GM19043 (cell line): ENCODE data around the gene KDM2B.
"Not testable (repeated sequence)": the region's sequence is repeated elsewhere in the genome, so short reads cannot be mapped to it uniquely, and the experiment has no call there.

Experiments
- ATAC-seq: cut with Tn5 transposase; IDR thresholded peaks from one replicate; pipeline ENCODE4 v1.9.1; 2021; ENCODE audit warnings: low read depth; ENCODE audit not compliant: unreplicated experiment

KDM2B gene

GRCh38 chr12:121507984-121508383, 72.8 kb downstream of the KDM2B start:
- ATAC-seq: no peak

- no peak for ATAC-seq
Measured at GRCh38 chr12:121507245-121507644, 73.6 kb downstream of the KDM2B start.

GRCh38 chr12:121505513-121505912, 75.3 kb downstream of the KDM2B start:
- ATAC-seq: no peak

- ATAC-seq: no peak
Measured at GRCh38 chr12:121504505-121504904, 76.3 kb downstream of the KDM2B start.

GRCh38 chr12:121503395-121503794, 77.4 kb downstream of the KDM2B start:
- no peak for ATAC-seq

GRCh38 chr12:121501946-121502345, 78.9 kb downstream of the KDM2B start:
- ATAC-seq: no peak

- ATAC-seq: no peak
Measured at GRCh38 chr12:121499929-121500793, 80.7 kb downstream of the KDM2B start.

DNA sequence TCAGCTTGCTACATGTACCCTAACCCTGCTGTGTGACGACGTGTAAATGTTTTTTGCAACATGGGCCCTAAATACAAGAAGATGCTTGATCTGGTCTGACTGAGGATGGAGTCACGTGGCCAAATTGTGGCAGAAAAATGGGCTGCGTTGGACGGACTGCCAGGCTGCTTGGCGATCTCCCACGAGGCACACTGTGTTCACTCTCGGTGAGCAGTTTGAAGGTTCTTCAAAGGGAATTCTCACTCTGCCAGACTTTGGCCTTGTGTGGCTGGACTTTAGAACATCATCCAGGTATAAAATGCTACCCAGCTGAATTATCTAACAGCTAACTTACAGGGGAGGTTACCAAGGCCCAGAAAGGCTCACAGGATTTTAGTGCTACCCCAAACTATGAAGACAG, 85.1 kb downstream of the KDM2B start:
- ATAC-seq: no peak

GRCh38 chr12:121494093-121494787, 86.6 kb downstream of the KDM2B start:
- ATAC-seq: no peak

DNA sequence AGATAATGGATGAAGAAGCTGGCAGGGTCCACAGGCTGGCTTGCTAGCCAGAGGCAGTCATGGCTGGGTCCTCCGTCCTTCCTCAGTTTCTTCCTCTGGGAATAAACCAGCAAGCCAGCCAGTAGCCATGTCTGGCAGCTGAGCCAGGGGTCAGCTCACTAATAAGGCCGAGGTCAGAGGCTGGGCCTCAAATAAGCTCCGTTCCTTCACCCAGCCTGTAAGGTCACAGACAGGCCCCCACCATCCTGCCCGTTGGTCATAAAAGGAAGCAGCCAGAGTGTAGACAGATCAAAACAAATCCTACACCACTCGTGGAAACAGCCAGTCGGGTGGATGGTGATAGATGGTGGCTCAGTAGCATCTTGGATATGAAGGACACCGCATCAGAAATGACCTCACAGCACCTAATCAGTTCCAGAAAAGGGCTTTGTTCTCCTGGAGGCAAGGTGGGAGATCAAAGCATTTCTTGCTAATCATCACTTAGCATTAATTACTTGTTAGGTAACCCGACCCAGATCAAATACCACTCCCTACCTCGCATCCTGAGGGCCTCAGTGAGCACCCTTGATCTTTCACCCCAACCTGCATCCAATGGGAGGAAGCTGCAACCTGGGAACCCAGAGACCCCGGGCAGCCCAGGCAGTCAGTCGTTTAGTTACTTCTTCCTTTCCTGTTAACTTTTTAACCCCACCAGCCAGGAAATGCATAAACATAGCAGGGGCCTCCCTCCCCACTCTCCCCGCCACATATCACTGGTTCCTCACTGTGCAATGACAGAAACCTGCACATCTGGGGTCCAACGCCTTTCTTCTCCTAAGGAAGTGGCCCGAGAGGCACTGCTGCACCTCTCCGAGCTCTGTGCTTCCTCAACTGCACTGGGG, 90.2 kb downstream of the KDM2B start:
- no peak for ATAC-seq

GRCh38 chr12:121489874-121490273, 90.9 kb downstream of the KDM2B start:
- ATAC-seq: no peak

- no peak for ATAC-seq
Measured at GRCh38 chr12:121484967-121485366, 95.9 kb downstream of the KDM2B start.

- ATAC-seq: not testable (repeated sequence)
Measured at GRCh38 chr12:121484564-121484963, 96.3 kb downstream of the KDM2B start.

GRCh38 chr12:121483949-121484348, 96.9 kb downstream of the KDM2B start:
- ATAC-seq: no peak

- ATAC-seq: no peak
Measured at GRCh38 chr12:121476477-121476876, 104.3 kb downstream of the KDM2B start.

DNA sequence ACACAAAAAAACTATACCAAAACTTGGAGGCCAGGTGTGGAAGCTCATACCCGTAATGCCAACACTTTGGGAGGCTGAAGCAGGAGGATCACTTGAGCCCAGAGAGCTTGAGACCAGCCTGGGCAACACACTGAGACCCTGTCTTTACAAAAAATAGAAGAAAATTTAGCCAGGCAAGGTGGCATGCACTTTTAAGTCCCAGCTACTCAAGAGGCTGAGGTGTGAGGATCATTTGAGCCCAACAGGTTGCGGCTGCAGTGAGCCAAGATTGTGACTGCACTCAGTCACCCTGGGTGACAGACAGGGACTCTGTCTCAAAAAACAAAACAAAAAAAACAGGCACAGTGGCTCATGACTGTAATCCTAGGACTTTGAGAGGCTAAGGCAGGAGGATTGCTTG, 105.5 kb downstream of the KDM2B start:
- no peak for ATAC-seq

DNA sequence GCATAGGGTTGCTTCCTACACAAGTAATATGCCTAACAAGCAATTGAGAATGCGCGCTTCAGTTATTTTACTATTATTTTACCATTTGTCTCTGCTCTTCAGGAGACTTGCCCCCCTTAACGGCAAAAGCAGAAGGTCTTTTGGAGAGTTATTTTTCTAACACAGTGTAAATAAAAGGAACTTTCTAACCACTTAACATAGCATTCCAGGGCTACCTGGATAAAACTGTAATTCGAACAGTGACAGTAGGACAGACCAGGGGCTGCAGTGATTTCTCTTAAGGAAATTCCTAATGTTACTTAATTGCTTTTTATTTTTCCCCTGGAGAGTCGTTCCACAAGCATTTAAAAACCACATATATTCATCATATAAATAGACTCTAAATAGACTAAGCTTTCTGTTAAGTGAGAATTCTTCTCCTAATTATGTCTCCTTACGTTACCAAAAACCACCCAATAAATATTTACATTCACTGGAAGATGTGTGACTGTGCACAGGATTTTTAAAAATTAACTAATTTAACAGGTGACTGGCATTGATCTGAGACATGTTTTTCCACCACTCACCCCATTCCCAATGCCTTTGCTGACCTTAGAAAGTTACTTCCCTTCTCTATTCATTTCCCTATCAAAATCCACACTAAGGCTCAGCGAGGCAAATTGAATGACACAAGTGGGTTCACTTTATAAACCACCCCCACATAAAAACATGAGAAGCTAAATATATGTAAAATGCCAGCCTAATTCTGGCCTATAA, 108.5 kb downstream of the KDM2B start:
- ATAC-seq: no peak

DNA sequence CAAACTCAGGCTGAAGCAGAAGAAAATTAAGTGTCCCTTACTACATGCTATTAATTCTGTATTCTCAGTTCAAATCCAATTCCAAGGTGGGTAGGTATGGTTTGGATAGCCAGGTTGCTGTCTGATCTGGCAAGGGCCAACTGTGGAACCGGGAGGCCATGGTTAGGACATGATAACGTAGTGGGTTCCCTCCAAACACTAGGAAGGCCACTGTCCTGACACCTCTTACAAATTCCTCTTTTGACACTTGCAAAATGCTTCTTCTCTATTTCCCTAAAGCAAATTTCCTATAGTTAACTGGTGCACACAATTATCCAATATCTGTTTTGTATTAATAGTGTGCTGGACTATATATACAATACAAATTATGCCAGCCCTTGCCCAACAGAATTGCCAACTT, 110.1 kb downstream of the KDM2B start:
- ATAC-seq: no peak

DNA sequence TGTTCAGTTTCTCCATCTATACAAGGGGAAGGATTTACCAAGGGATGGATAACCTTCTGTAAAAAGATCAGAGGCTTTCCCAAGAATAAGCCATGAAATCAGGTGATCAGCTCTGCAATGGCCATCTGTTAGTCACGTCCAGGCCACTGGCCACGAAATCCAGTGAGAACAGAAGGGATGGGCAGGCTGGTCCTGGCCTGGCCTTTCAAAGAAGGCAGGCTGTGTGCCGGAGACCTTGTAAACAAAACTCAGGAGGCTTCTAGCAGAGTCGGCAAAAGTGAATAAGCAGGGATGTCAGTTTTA, 112.4 kb downstream of the KDM2B start:
- ATAC-seq: no peak
